ENCODE results near the gene YJU2. TPM values are rescaled to one million over a fixed set of nuclear protein-coding genes. Genes with fewer than 3 reads are reported as not detected.

The YJU2 gene
- total RNA-seq = 10 to 100 TPM; 23.4 to 33.6 (median 28.3) TPM

DNA sequence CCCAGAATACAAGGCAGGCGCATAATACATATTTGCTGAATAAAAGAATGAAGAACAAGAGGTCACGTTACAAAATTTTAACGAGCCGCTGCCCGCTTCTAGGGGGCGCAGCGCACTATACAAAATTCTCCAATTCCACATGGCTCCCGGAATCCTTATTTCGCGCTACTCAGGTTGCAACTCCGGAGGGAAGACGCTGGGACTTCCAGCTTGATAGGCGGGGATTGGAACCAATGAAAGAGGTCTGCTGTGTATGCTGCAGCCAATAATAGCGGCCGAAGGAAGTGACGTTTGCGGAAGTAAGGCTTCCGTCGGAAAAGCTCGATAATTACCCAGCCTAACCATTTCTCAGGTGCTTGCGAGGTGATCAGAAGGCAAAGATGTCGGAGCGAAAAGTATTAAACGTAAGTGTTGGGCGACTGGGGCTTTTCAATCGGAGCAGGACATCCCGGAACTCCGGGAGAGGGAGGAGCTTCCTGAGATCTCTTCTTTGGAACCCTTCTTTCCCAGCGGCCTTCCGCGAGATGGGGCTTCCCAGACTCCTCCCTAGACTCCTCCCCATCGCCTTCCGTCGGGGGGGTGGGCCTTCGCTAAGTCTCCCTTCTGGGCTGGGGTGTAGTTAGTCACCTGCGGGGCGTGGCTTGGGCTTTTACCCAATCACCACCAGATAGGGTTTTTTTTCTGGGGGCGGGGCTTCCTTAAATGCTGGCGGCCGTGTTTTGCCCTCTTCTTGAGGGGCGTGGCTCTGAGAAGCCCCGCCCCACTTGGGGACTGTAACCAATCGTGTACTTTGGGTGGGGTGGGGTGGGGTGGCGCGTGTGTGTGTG lies at the start of gene YJU2:
Gene YJU2 (plus strand): TSS at position 314 of the 827 bp plus-strand sequence. CDS start 67 bp downstream, at position 381.
- DNase-seq (ENCODE audit: low spot score in 2 of 2) = peak; percentile 99 to 100
- WGBS, 2 donors = 0% methylated on average over 39 to 42 of the region's 45 CpGs
- intact Hi-C loops (cut with DNase I; ENCODE audit: low total_unique reads) = no loop called here
- no peak for TF ChIP-seq POLR2A (IDR thresholded peaks at IDR 0.05)
- TF ChIP-seq, protein P1, sequence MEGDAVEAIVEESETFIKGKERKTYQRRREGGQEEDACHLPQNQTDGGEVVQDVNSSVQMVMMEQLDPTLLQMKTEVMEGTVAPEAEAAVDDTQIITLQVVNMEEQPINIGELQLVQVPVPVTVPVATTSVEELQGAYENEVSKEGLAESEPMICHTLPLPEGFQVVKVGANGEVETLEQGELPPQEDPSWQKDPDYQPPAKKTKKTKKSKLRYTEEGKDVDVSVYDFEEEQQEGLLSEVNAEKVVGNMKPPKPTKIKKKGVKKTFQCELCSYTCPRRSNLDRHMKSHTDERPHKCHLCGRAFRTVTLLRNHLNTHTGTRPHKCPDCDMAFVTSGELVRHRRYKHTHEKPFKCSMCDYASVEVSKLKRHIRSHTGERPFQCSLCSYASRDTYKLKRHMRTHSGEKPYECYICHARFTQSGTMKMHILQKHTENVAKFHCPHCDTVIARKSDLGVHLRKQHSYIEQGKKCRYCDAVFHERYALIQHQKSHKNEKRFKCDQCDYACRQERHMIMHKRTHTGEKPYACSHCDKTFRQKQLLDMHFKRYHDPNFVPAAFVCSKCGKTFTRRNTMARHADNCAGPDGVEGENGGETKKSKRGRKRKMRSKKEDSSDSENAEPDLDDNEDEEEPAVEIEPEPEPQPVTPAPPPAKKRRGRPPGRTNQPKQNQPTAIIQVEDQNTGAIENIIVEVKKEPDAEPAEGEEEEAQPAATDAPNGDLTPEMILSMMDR (IDR thresholded peaks at IDR 0.05) = no peak
- H3K4me3 ChIP-seq (ENCODE audit: low read depth, poor library complexity, severe bottlenecking) = peak within 1 kb of the TSS; percentile 28

DNA sequence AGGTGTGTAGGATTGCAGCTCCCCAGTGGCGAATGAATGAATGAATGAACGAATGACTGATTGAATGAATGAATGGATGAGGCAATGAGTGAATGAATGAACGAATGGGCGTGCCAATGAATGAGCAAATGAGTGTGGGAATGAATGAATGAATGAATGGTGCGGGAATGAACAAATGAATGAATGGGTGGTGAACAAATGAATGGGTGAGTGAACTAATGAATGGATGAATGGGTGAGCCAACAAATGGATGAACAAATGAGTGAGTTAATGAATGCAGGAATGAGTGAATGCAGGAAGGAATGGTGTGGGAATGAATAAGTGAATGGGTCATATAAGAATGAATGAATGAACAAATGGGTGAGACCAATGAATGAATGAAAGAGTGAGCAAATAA lies 49.7 kb upstream of the YJU2 start:
- no peak for TF ChIP-seq POLR2A (IDR thresholded peaks at IDR 0.05)
- TF ChIP-seq, protein P1 (IDR thresholded peaks at IDR 0.05) = no peak
- intact Hi-C loops (cut with DNase I; ENCODE audit: low total_unique reads) = no loop called here

DNA sequence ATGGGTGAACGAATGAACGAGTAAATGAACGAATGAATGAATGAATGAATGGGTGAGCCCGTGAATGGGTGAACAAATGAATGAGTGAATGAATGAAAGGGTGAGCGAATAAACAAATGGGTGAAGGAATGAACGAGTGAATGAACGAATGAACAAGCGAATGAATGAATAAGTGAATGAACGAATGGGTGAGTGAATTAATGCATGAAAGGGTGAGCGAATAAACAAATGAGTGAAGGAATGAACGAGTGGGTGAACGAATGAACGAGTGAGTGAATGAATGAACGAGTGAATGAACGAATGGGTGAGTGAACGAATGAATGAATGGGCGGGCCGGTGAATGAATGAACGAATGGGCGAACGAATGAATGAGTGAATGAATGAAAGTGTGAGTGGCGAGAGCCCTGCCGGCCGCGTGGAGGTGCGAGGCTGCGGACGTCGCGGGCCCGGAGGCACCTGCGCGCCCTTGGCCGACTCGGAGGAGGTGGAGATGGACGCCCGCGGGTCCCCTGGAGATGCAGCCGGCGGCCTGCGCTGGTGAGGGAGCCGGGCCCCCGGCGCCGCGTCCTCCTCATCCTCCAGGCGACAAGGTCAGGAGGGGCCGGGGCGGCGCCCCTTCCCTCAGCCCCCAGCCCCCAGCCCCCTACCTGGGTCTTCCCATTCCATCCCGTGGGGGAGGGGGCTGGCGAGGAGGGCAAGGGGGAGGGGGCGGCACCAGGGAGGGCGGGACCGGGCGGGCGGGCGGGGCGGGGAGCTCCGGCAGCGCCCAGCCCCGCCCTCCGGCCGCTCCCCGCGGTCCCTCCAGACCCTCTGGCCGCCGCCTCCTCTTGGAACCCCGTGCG lies 49.0 kb upstream of the YJU2 start:
- TF ChIP-seq, protein P1 (IDR thresholded peaks at IDR 0.05) = no peak
- no peak for TF ChIP-seq POLR2A (IDR thresholded peaks at IDR 0.05)
- H3K4me3 ChIP-seq (ENCODE audit: low read depth, poor library complexity, severe bottlenecking) = no peak overlapping the region
- 20 to 24% methylated on average over 40 to 55 of the region's 70 CpGs for WGBS, 2 donors
- no peak for DNase-seq (ENCODE audit: low spot score in 2 of 2)
- intact Hi-C loops (cut with DNase I; ENCODE audit: low total_unique reads) = no loop called here

More for the DNA sequence above, 49.7 kb upstream of the YJU2 start:
- DNase-seq (ENCODE audit: low spot score in 2 of 2) = no peak
- WGBS, 2 donors = 77 to 91% methylated on average over 5 of the region's 5 CpGs
- H3K4me3 ChIP-seq (ENCODE audit: low read depth, poor library complexity, severe bottlenecking) = no peak overlapping the region

DNA sequence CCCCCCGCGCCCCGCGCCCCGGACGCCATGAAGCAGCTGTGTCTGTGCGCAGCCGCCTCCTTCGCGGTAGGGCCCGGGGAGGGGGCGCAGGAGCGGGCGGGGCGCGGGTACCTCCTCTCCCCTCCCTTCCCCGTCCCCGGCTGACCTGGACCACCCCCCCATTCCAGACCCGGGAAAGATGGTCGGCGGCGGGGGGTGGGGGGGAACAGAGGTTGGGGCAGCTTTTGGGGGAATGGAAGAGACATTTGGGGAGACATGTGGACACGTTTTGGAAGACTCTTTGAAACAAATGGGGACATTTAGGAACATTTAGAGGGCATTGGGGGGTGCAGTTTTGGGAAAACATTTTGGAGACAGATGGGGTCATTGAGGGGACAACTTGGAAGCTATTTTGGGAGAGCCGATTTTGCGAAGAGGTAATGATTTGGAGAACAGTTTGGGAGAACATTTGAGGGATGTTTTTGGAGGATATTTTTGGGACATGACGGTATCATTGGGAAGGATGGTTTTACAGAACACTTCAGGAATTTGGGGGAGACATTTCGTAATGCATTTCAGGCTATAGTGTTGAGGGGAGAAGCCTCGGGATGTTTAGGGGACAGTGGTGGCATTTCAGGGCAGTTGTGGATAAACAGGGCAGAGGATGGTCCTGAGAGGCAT lies 48.3 kb upstream of the YJU2 start:
- WGBS, 2 donors = 5 to 13% methylated on average over 12 to 21 of the region's 28 CpGs
- TF ChIP-seq, protein P1 (IDR thresholded peaks at IDR 0.05) = no peak
- TF ChIP-seq POLR2A (IDR thresholded peaks at IDR 0.05) = no peak
- H3K4me3 ChIP-seq (ENCODE audit: low read depth, poor library complexity, severe bottlenecking) = no peak overlapping the region
- intact Hi-C loops (cut with DNase I; ENCODE audit: low total_unique reads) = no loop called here
- no peak for DNase-seq (ENCODE audit: low spot score in 2 of 2)

DNA sequence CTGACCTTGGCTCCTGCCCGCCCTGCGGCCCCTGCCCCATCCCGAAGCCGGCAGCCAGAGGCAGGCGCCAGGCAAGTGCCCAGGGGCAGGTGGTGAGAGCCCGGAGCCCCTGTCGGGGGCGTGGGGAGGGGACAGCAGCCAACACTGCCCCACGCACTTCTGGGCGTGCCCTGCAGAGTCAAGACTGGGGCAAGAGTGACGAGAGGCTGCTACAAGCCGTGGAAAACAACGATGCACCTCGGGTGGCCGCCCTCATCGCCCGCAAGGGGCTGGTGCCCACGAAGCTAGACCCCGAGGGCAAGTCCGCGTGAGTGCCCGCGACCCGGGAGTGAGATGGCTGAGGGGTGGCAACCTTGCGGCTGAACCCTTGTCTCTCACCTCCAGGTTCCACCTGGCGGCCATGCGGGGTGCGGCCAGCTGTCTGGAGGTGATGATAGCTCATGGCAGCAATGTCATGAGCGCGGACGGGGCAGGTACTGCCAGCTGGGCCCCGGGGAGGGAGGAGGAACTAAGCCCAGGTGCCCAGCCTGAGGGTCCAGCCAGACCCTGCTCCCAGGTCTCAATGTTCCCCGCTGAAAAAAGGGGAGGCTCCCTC lies 47.1 kb upstream of the YJU2 start:
- TF ChIP-seq, protein P1 (IDR thresholded peaks at IDR 0.05) = no peak
- no peak for TF ChIP-seq POLR2A (IDR thresholded peaks at IDR 0.05)
- DNase-seq (ENCODE audit: low spot score in 2 of 2) = no peak
- 65 to 69% methylated on average over 25 to 32 of the region's 33 CpGs for WGBS, 2 donors
- no peak overlapping the region for H3K4me3 ChIP-seq (ENCODE audit: low read depth, poor library complexity, severe bottlenecking)
- intact Hi-C loops (cut with DNase I; ENCODE audit: low total_unique reads) = loop anchor here (10.0 kb wide), 1 partner anchor 55 kb away; no protein-coding TSS in a partner anchor

Data from lower leg skin (tissue), 4 donors.